Measurements from ENCODE around the gene HERC3. TPM values are rescaled to one million over a fixed set of nuclear protein-coding genes. Genes with fewer than 3 reads are reported as not detected.

HERC3 gene
- total and polyA plus RNA-seq, 2 experiments from 2014 or later = 2.2 to 2.4 TPM

GRCh38 chr4:88719381-88719780, 127.1 kb downstream of the HERC3 start:
- Histone ChIP-seq H2AFZ (no peak overlapping the region), H3K27ac (ENCODE audit: low read depth) (no peak overlapping the region), H3K4me2 (no peak overlapping the region), H3K4me1 (ENCODE audit: insufficient read depth) (no peaks in the 10 kb centered on the region), H3K79me2 (replicated peaks; ENCODE audit: insufficient read depth) (no peaks in the 10 kb centered on the region), H3K4me3 (no peak overlapping the region), H3F3A (replicated peaks; ENCODE audit: low read depth) (no peaks in the 10 kb centered on the region), H3K27me3 (ENCODE audit: insufficient read depth) (no peaks in the 10 kb centered on the region), H3K36me3 (ENCODE audit: insufficient read depth) (0 out of 2 replicates have a peak, but pooled peaks cover 6% of the 10 kb centered on the region), H3K9me2 (ENCODE audit: insufficient read depth) (0 out of 2 replicates have a peak, but pooled peaks cover 3% of the 10 kb centered on the region), H4K20me1 (replicated peaks; ENCODE audit: insufficient read depth) (no peaks in the 10 kb centered on the region)
- TF ChIP-seq ETS1 (IDR thresholded peaks at IDR 0.05) (no peak), STAT1 (IDR thresholded peaks at IDR 0.05; ENCODE audit: unreplicated experiment) (no peak), REST (IDR thresholded peaks at IDR 0.05; ENCODE audit: unreplicated experiment) (no peak), EZH2 (IDR thresholded peaks at IDR 0.05; ENCODE audit: low read depth, unreplicated experiment) (no peak), ZNF331 (CRISPR knock-in tag; IDR thresholded peaks at IDR 0.05; ENCODE audit: low read depth) (no peak)
- H3K27me3 Mint-ChIP-seq (ENCODE audit: insufficient read depth, low read depth, poor library complexity) = peaks cover 4% of the 10 kb centered on the region
- ATAC-seq (no peak), DNase-seq (ENCODE audit: low spot score) (no peak)
- no peak overlapping the region for H3K27ac Mint-ChIP-seq
- peaks cover 17% of the 10 kb centered on the region for H3K36me3 Mint-ChIP-seq (ENCODE audit: low read depth)
- no peaks in the 10 kb centered on the region for H3K4me1 Mint-ChIP-seq
- H3K9me3 Mint-ChIP-seq = peaks cover 16% of the 10 kb centered on the region
- H3K4me3 Mint-ChIP-seq = no peak overlapping the region

GRCh38 chr4:88720451-88721428, 128.5 kb downstream of the HERC3 start:
- Histone ChIP-seq H3K4me1 (ENCODE audit: insufficient read depth) (no peaks in the 10 kb centered on the region), H3K36me3 (ENCODE audit: insufficient read depth) (0 out of 2 replicates have a peak, but pooled peaks cover 6% of the 10 kb centered on the region), H3K4me3 (no peak overlapping the region), H3K9me2 (ENCODE audit: insufficient read depth) (0 out of 2 replicates have a peak, but pooled peaks cover 3% of the 10 kb centered on the region), H3K4me2 (no peak overlapping the region), H3K79me2 (replicated peaks; ENCODE audit: insufficient read depth) (no peaks in the 10 kb centered on the region), H3F3A (replicated peaks; ENCODE audit: low read depth) (no peaks in the 10 kb centered on the region), H2AFZ (no peak overlapping the region), H3K27me3 (ENCODE audit: insufficient read depth) (no peaks in the 10 kb centered on the region), H3K27ac (ENCODE audit: low read depth) (no peak overlapping the region), H4K20me1 (replicated peaks; ENCODE audit: insufficient read depth) (no peaks in the 10 kb centered on the region)
- peaks cover 17% of the 10 kb centered on the region for H3K36me3 Mint-ChIP-seq (ENCODE audit: low read depth)
- DNase-seq (ENCODE audit: low spot score) (no peak), ATAC-seq (no peak)
- peaks cover 9% of the 10 kb centered on the region; the same call in 2 of the 3 replicates for H3K4me1 Mint-ChIP-seq
- peaks cover 4% of the 10 kb centered on the region for H3K27me3 Mint-ChIP-seq (ENCODE audit: insufficient read depth, low read depth, poor library complexity)
- H3K4me3 Mint-ChIP-seq = no peak overlapping the region
- H3K9me3 Mint-ChIP-seq = peaks cover 16% of the 10 kb centered on the region
- H3K27ac Mint-ChIP-seq = no peak overlapping the region; the same call in 1 of the 2 replicates
- TF ChIP-seq ETS1 (IDR thresholded peaks at IDR 0.05) (no peak), JUNB (IDR thresholded peaks at IDR 0.05; ENCODE audit: unreplicated experiment) (no peak), NANOG (IDR thresholded peaks at IDR 0.05; ENCODE audit: borderline replicate concordance) (no peak)
